ENCODE data around the gene SLC24A4.

DNA sequence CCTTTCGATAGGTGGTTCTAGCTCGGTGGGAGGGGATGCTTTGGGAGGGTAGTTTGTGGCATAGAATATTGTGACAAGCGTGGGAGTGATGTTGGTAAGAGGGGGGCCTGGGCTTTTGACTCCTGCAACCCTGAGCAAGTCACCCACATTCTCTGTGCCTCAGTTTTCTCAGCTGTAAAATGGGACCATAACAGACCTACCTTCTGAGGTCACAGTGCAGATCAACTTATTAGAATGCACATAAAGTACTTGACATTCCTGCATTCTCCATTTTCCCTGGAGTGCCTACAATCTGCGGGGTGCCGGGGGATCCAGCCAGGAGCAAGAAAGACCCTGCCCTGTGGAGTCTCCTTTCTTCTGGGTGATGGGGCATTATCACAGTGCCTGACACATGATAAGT is 63.2 kb downstream of the SLC24A4 start:
- TF ChIP-seq EZH2phosphoT487 (IDR thresholded peaks at IDR 0.05; ENCODE audit: low read depth, severe bottlenecking, unreplicated experiment), result no peak
- TF ChIP-seq, protein P1, sequence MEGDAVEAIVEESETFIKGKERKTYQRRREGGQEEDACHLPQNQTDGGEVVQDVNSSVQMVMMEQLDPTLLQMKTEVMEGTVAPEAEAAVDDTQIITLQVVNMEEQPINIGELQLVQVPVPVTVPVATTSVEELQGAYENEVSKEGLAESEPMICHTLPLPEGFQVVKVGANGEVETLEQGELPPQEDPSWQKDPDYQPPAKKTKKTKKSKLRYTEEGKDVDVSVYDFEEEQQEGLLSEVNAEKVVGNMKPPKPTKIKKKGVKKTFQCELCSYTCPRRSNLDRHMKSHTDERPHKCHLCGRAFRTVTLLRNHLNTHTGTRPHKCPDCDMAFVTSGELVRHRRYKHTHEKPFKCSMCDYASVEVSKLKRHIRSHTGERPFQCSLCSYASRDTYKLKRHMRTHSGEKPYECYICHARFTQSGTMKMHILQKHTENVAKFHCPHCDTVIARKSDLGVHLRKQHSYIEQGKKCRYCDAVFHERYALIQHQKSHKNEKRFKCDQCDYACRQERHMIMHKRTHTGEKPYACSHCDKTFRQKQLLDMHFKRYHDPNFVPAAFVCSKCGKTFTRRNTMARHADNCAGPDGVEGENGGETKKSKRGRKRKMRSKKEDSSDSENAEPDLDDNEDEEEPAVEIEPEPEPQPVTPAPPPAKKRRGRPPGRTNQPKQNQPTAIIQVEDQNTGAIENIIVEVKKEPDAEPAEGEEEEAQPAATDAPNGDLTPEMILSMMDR (IDR thresholded peaks at IDR 0.05; ENCODE audit: poor library complexity), result no peak

All from hepatocyte (in vitro differentiated cells).